A172 (cell line): ENCODE results near the gene ZFY. TPM values are rescaled to one million over a fixed set of nuclear protein-coding genes. Genes with fewer than 3 reads are reported as not detected.
A peak's percentile ranks its signal among the peaks of the same experiment; 100 is the strongest.
"Not testable (repeated sequence)": the region's sequence is repeated elsewhere in the genome, so short reads cannot be mapped to it uniquely, and the experiment has no call there.

Experiments
- DNase-seq: peaks from one replicate; pipeline ENCODE4 v3.0.0-alpha.2; 2015; ENCODE audit warnings: low spot score
- total RNA-seq: library from RNA; depleted of rRNA; stranded (reverse); fragments of >200 nt; shearing (Covaris generic); gene quantifications from 2 replicates; pipeline ENCODE4 v1.2.3, GENCODE V29; 2014; rRNA removed

The ZFY gene
- total RNA-seq, 1 experiment from 2014 or later = 17.5 TPM

- peak; percentile 2 for DNase-seq
These were observed 38.0 kb downstream of the ZFY start for GRCh38 chrY:2973110-2973751.

- DNase-seq = no peak
These were observed 44.1 kb downstream of the ZFY start for GRCh38 chrY:2979283-2979682.

- DNase-seq = no peak
These were observed 49.3 kb downstream of the ZFY start for GRCh38 chrY:2984491-2984890.

GRCh38 chrY:2987178-2987577, 52.0 kb downstream of the ZFY start:
- DNase-seq = not testable (repeated sequence)

- DNase-seq = not testable (repeated sequence)
These were observed 62.2 kb downstream of the ZFY start for GRCh38 chrY:2997369-2997768.

- no peak for DNase-seq
These were observed 67.0 kb downstream of the ZFY start for GRCh38 chrY:3002190-3002589.

- DNase-seq = no peak
These were observed 67.7 kb downstream of the ZFY start for GRCh38 chrY:3002680-3003515.

GRCh38 chrY:3003516-3003830, 68.3 kb downstream of the ZFY start:
- peak; percentile 8 for DNase-seq

GRCh38 chrY:3003846-3004245, 68.7 kb downstream of the ZFY start:
- DNase-seq = peak; percentile 13

- not testable (repeated sequence) for DNase-seq
These were observed 70.8 kb downstream of the ZFY start for GRCh38 chrY:3006031-3006430.

GRCh38 chrY:3007967-3008366, 72.8 kb downstream of the ZFY start:
- no peak for DNase-seq

GRCh38 chrY:3012226-3012625, 77.0 kb downstream of the ZFY start:
- no peak for DNase-seq

GRCh38 chrY:3016594-3016993, 81.4 kb downstream of the ZFY start:
- no peak for DNase-seq

GRCh38 chrY:3018546-3018945, 83.4 kb downstream of the ZFY start:
- DNase-seq = no peak

- no peak for DNase-seq
These were observed 84.4 kb downstream of the ZFY start for GRCh38 chrY:3019584-3019983.

- DNase-seq = no peak
These were observed 86.0 kb downstream of the ZFY start for GRCh38 chrY:3021176-3021575.

GRCh38 chrY:3023606-3024005, 88.4 kb downstream of the ZFY start:
- DNase-seq = no peak

- no peak for DNase-seq
These were observed 90.2 kb downstream of the ZFY start for GRCh38 chrY:3025357-3025756.

Other genes with a start within 250 kb of the ZFY start
- gene SRY, start 147.7 kb upstream of the ZFY start, total RNA-seq = not detected in 2 replicates
- gene RPS4Y1, start 93.8 kb upstream of the ZFY start, total RNA-seq = 467 and 512 TPM in 2 replicates